Kidney (tissue), 14 donors: ENCODE measurements around the gene FSTL5. TPM values are rescaled to one million over a fixed set of nuclear protein-coding genes. Genes with fewer than 3 reads are reported as not detected.

Experiments used
- DNase-seq, 5 donors: peaks; one replicate each; pipeline ENCODE4 v3.0.0-alpha.2; 2013 to 2020
- FAIRE-seq: peaks from 2 replicates; lab custom pipeline; 2012; peaks lifted over from hg19 to GRCh38; lab: Jason Lieb, UNC
- H3K27ac ChIP-seq, 2 donors: one replicate each; pipeline ENCODE4 v1.7.0; 2013; ENCODE audit warnings: low read depth in 2 of 2, low read length in 2 of 2, inconsistent platforms in 1 of 2
- H3K27me3 ChIP-seq: one replicate; pipeline ENCODE4 v1.7.1; 2013; ENCODE audit warnings: low read length, inconsistent platforms; ENCODE audit not compliant: control insufficient read depth, insufficient read depth
- H3K36me3 ChIP-seq, 3 donors: one replicate each; pipeline versions ENCODE4 v1.7.0 to v1.7.1; 2013; ENCODE audit warnings: low read length in 3 of 3, control low read depth in 1 of 3, inconsistent platforms in 1 of 3; ENCODE audit not compliant: insufficient read depth in 3 of 3, control insufficient read depth in 2 of 3
- H3K4me1 ChIP-seq, 3 donors: one replicate each; pipeline versions ENCODE4 v1.7.0 to v1.7.1; 2013; ENCODE audit warnings: low read length in 3 of 3, inconsistent platforms in 1 of 3, low read depth in 1 of 3; ENCODE audit not compliant: control insufficient read depth in 2 of 3, insufficient read depth in 2 of 3
- H3K4me3 ChIP-seq, 3 donors: one replicate each; pipeline versions ENCODE4 v1.7.0 to v1.8.1; 2013; ENCODE audit warnings: low read length in 3 of 3, control low read depth in 1 of 3, inconsistent platforms in 1 of 3
- H3K9ac ChIP-seq, 3 donors: one replicate each; pipeline versions ENCODE4 v1.7.0 to v1.7.1; 2013; ENCODE audit warnings: low read length in 3 of 3, control low read depth in 1 of 3, inconsistent platforms in 1 of 3
- H3K9me3 ChIP-seq, 3 donors: one replicate each; pipeline versions ENCODE4 v1.7.0 to v1.7.1; 2013; ENCODE audit warnings: low read length in 3 of 3, control low read depth in 1 of 3, inconsistent platforms in 1 of 3; ENCODE audit not compliant: control insufficient read depth in 2 of 3, insufficient read depth in 1 of 3
- intact Hi-C: fragments of 100-400 bp; cut with DNase I; formaldehyde crosslinking; loops from one replicate; pipeline ENCODE4 v1.11.1; 2022
- polyA plus RNA-seq: library from polyadenylated mRNA; stranded (reverse); fragments of 350-450 nt; fragmentation: Illumina TruSeq; extraction: RNeasy Lipid Tissue Mini Kit (QIAGEN cat#74804); gene quantifications from one replicate; pipeline ENCODE4 v1.2.3, GENCODE V29; 2014; ENCODE audit warnings: low read depth, low replicate concordance; ENCODE audit not compliant: insufficient read depth
- total RNA-seq: library from RNA; stranded (reverse); fragmentation: NEBNext Ultra II Directional; extraction: Animal tissue kit (Norgen Biotek cat#: 25700); gene quantifications from one replicate; pipeline ENCODE4 v1.2.1, GENCODE V29; 2021
- TF ChIP-seq, protein P1 (sequence below): IDR thresholded peaks from 3 replicates; pipeline ENCODE4 v1.5.1; 2012; ENCODE audit warnings: mild to moderate bottlenecking, moderate library complexity, borderline replicate concordance; ENCODE audit not compliant: insufficient read depth; ENCODE audit errors: extremely low read depth
- donor health status: control.
- donor health status: control.
- donor health status: control.
- donor health status: control.
- donor health status: control.
- donor health status: DM: yes; HTN: yes; CAD: no.
- donor health status: Normal renal cell carcinoma (clear cell type).

Gene FSTL5
- total and polyA plus RNA-seq, 2 donors from 2014 or later = 0.09 TPM; not detected in 1

DNA sequence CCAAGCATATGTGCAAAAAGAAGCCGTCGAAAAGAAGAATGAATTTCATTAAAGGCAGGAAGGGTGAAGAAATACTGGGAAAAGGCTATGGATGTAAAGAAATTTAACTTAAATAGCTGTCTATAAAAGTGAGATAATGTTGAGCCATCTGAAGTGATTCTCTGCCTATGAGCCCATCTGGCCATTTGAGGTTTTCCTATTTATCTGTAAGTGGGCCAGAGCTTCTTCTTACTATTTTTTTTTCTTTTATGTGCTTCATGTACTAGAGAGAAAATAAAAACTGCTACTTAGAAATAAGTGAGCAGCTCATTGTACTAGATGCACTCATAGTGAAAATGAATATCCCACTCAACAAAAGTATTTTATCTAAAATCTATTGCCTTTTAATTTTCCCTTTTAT, 725.7 kb downstream of the FSTL5 start:
- no peaks in the 10 kb centered on the region for H3K36me3 ChIP-seq
- no peaks in the 10 kb centered on the region for H3K9me3 ChIP-seq
- H3K9ac ChIP-seq = no peak overlapping the region
- H3K27ac ChIP-seq = no peak overlapping the region
- no peaks in the 10 kb centered on the region for H3K4me1 ChIP-seq
- no peak for DNase-seq
- no peak for FAIRE-seq
- H3K4me3 ChIP-seq = no peak overlapping the region
- intact Hi-C loops = no loop called here
- TF ChIP-seq, protein P1, sequence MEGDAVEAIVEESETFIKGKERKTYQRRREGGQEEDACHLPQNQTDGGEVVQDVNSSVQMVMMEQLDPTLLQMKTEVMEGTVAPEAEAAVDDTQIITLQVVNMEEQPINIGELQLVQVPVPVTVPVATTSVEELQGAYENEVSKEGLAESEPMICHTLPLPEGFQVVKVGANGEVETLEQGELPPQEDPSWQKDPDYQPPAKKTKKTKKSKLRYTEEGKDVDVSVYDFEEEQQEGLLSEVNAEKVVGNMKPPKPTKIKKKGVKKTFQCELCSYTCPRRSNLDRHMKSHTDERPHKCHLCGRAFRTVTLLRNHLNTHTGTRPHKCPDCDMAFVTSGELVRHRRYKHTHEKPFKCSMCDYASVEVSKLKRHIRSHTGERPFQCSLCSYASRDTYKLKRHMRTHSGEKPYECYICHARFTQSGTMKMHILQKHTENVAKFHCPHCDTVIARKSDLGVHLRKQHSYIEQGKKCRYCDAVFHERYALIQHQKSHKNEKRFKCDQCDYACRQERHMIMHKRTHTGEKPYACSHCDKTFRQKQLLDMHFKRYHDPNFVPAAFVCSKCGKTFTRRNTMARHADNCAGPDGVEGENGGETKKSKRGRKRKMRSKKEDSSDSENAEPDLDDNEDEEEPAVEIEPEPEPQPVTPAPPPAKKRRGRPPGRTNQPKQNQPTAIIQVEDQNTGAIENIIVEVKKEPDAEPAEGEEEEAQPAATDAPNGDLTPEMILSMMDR = no peak
- no peaks in the 10 kb centered on the region for H3K27me3 ChIP-seq

DNA sequence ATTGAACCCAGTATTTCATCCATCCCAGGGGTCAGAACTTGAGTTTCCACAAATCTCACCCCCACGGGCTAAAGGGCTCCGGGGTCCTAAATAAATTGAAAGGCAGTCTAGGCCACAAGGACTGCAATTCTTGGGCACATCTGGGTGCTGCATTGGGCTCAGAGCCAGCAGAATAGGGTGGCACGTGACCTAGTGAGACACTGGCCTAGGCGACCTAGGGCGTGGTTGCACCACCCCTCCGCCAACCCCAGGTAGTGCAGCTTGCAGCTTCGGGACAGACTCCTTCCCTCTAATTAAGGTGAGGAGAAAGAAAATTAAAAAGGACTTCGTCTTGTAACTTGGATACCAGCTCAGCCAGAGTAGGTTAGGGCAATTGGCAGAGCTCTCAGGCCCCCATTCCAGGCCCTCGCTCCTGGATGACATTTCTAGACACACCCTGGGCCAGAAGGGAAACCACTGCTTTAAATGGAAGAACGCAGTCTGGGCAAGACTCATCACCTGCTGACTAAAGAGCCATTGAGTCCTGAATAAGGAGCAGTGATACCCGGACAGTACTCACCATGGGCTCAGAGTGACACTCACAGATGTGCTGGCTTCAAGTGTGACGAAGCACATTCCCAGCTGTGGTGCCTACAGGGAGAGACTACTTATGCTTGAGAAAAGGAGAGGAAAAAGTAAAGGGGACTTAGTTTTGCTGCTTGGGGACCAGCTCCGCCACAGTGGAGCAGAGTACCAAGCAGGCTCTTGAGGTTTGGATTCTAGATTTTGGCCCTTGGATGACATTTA, 735.4 kb downstream of the FSTL5 start:
- Histone ChIP-seq H3K9ac (no peak overlapping the region), H3K27me3 (no peaks in the 10 kb centered on the region), H3K27ac (no peak overlapping the region), H3K36me3 (no peaks in the 10 kb centered on the region), H3K4me1 (no peaks in the 10 kb centered on the region), H3K4me3 (no peak overlapping the region), H3K9me3 (no peaks in the 10 kb centered on the region)
- TF ChIP-seq, protein P1 = no peak
- DNase-seq = no peak
- intact Hi-C loops = no loop called here
- no peak for FAIRE-seq

DNA sequence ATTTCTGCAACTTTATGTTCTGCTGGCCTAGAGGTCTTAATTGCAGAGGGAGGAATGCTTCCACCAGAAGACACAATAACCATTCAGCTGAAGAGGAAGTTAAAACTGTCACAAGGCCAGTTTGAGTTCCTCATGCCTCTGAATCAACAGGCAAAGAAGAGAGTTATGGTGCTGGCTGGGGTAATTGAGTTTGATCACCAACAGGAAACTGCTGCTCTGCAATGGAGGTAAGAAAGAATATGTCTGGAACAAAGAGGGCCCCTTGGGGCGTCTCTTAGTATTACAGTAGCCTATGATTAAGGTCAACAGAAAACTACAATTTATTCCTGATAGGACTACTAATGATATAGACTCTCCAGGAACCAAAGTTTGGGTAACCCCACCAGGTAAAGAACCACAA, 744.0 kb downstream of the FSTL5 start:
- Histone ChIP-seq H3K9ac (no peak overlapping the region), H3K4me1 (no peaks in the 10 kb centered on the region), H3K4me3 (no peak overlapping the region), H3K27me3 (no peaks in the 10 kb centered on the region), H3K36me3 (no peaks in the 10 kb centered on the region), H3K27ac (no peak overlapping the region), H3K9me3 (no peaks in the 10 kb centered on the region)
- no peak for FAIRE-seq
- intact Hi-C loops = no loop called here
- DNase-seq = peak in 3 of 5 donors; percentile 12 to 80 (median 27)
- TF ChIP-seq, protein P1 = no peak
